Raji (cell line): ENCODE results near the gene SLC27A3.

Experiments
- POLR2A ChIP-seq: IDR thresholded peaks from 2 replicates; pipeline ENCODE4 v1.6.1; 2011; ENCODE audit warnings: low read depth, low read length, control low read depth; ENCODE audit not compliant: insufficient read depth

Gene SLC27A3

GRCh38 chr1:153771841-153772593 lies 3.2 kb upstream of the SLC27A3 start:
- TF ChIP-seq POLR2A, result no peak

DNA sequence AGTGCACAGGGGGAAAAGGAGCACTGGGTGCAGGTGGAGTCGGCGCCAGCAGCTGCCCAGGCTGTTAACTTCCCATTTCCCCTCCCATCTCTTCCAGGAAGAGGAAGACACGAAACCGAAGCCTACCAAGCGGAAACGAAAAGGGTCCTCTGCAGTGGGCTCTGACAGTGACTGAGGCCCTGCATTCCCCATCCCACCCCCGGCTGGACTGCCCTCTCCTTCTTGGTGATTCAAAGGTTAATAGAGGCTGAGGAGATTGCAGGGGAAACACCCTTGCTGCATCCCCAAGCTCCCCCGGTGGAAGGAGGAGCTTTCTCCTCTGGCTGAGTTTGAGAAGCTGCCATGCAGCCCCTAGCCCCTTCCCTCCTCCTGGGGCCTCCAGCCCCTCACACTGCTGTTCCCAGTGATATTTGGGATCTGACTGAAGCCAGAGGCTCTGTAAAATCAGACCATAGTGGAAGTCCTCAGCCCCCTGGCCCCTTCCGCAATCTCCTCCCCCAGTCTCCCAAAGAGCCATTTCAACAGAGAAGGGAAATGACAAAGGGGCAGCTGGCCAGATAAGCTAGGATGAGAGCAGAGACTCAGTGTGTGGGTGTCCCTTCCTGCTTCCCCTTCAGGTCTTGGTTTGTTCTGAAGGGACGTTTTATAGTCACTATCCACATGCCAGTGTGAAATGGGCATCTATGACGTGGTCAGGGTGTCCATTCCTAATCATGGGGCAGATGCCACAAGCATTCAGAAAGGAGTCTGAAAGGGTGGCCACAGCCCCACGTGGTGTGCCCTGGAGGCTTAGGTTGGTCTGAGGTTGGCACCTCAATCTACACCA lies 1.9 kb upstream of the SLC27A3 start:
- no peak for TF ChIP-seq POLR2A

- TF ChIP-seq POLR2A, result no peak
Observed at GRCh38 chr1:153774026-153774595, 1.1 kb upstream of the SLC27A3 start.

- TF ChIP-seq POLR2A, result no peak
Observed at GRCh38 chr1:153775458-153776327, 486 bp downstream of the SLC27A3 start.

GRCh38 chr1:153776352-153776751 lies 1.1 kb downstream of the SLC27A3 start:
- no peak for TF ChIP-seq POLR2A

- no peak for TF ChIP-seq POLR2A
Observed at GRCh38 chr1:153776845-153777370, 1.7 kb downstream of the SLC27A3 start.

DNA sequence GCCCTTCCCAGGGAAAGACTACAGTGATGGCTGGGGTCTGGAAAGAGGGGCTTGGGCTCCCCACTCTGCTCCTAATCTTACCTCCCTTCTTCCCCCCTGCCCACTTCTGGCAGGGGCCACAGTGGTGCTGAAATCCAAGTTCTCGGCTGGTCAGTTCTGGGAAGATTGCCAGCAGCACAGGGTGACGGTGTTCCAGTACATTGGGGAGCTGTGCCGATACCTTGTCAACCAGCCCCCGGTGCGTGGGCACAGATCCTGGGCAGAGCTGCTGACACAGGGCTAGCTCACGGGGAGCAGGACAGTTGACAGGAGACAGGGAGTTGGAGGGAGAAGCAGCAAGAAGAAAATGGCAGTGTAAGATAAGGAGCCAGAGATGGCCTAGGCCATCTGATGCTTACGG lies 2.4 kb downstream of the SLC27A3 start:
- TF ChIP-seq POLR2A, result no peak

DNA sequence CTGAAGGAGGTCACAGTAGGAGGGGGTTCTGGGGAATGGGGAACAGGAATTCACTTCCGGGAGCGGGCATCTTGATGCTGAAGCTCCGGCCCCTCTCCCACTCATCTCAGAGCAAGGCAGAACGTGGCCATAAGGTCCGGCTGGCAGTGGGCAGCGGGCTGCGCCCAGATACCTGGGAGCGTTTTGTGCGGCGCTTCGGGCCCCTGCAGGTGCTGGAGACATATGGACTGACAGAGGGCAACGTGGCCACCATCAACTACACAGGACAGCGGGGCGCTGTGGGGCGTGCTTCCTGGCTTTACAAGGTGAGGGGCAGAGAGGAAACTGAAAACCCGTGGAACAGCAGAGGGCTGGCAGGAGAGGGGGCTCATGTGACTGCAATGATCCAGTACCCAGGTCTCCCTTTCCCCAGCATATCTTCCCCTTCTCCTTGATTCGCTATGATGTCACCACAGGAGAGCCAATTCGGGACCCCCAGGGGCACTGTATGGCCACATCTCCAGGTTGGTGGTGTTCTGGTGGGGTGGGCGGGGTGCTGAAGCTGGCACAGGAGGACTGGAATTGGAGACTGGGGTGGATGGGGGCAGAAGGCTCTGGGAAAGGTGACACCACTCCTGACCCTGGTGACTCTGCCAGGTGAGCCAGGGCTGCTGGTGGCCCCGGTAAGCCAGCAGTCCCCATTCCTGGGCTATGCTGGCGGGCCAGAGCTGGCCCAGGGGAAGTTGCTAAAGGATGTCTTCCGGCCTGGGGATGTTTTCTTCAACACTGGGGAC lies 3.0 kb downstream of the SLC27A3 start:
- no peak for TF ChIP-seq POLR2A

GRCh38 chr1:153778824-153779519 lies 3.8 kb downstream of the SLC27A3 start:
- no peak for TF ChIP-seq POLR2A

DNA sequence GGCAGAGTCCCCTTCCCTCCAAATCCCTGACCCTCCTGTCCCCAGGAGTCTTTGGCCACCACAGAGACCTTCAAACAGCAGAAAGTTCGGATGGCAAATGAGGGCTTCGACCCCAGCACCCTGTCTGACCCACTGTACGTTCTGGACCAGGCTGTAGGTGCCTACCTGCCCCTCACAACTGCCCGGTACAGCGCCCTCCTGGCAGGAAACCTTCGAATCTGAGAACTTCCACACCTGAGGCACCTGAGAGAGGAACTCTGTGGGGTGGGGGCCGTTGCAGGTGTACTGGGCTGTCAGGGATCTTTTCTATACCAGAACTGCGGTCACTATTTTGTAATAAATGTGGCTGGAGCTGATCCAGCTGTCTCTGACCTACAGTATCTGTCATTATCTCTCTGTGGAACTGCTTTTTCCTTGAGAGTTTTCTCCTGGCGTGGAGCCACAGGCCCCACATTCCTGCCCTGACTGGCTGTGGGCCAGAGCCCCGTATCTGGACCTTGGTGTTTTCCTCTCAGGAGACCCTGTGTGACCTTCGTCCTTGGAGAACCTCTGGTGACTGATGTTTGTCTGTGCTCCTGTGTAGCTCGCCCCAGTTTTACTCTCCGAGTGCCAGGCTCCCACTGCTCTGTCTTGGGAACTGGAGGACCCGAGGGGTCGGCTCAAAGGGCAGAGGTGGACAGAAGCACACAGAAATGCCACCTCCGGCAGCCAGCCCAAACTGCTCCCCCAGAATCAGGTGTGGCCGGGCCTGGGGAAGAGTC lies 4.8 kb downstream of the SLC27A3 start:
- no peak for TF ChIP-seq POLR2A

DNA sequence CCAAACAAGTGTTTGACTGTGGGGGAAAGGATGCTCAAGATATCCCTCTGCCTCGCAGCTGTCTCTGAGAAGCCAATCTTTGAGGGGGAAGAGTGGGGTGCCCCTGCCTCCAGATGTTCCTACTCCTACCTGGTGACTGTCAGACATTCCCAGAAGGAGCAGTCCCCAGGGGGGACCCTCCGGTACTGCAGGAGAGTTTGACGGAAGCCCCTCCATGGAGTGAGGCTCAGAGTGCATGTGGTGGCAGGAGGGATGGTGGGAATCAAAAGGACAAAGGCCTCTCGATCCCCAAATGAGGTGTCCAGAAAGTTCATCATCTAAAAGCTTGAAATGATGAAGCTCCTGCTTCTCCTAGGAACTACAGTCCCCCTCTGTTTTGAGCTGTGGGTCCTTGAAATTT lies 5.3 kb downstream of the SLC27A3 start:
- TF ChIP-seq POLR2A, result no peak

DNA sequence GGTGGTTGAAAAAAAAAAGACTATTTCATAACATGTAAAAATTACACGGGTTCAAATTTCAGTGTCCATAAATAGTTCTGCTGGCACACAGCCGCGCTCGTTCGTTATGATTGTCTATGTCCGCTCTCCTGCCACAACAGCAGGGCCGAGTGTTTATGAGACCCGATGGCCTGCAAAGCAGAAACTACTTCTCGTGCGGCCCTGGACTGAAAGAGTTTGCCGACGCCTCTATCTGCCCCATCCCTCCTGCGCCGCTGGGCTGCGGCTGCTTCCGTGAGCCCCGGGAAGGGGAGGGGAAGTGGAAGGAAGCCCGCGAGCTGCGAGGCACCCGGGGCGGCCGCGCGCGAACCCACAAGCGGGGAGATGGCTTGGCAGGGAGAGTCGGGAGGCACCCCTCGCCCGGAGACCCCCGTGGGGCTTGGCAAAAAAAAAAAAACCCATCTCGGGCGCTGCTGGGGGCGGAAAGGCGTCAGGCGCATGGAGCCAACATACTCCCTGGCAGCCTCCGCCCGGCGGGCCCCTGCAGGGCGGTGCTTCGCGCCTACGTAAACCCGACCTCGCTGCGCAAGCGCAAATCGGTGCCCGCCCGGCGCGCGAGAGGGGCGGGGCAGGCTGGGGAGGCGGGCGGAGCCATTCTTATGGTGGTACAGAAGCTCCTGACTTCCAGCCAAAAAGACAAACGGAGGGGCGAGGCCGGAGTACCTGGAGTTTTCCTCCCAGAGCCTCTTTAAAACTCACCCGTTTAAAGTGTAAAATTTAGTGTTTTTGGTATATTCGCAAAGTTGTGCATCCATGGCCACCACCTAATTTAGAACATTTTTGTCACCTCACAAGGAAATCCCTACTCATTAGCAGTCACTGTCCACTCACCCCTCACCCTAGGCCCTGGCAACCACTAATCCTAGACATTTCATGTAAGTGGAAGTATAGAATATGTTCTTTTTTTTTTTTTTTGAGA lies 8.3 kb downstream of the SLC27A3 start:
- TF ChIP-seq POLR2A, result peak; percentile 98
